Upper lobe of left lung (tissue), 6 donors: ENCODE results near the gene HKDC1. TPM values are rescaled to one million over a fixed set of nuclear protein-coding genes. Genes with fewer than 3 reads are reported as not detected.
A peak's percentile ranks its signal among the peaks of the same experiment; 100 is the strongest.

Source experiments
- ATAC-seq, 2 donors: fragments of 200-7000 bp; cut with Tn5 transposase; one replicate each; pipeline ENCODE4 v1.9.1; 2022; ENCODE audit warnings: mild to moderate bottlenecking in 2 of 2, moderate library complexity in 2 of 2; ENCODE audit not compliant: low FRiP score in 2 of 2
- DNase-seq, 2 donors: peaks; one replicate each; pipeline ENCODE4 v3.0.0-alpha.2; 2019 to 2020
- H3K27ac ChIP-seq, 4 donors: fragments of 200-600 bp; sonication (generic); one replicate each; pipeline ENCODE4 v1.5.1; 2016 to 2019
- H3K27me3 ChIP-seq, 4 donors: fragments of 200-600 bp; sonication (generic); one replicate each; pipeline ENCODE4 v1.5.1; 2017 to 2019
- H3K36me3 ChIP-seq, 4 donors: fragments of 200-600 bp; sonication (generic); one replicate each; pipeline ENCODE4 v1.5.1; 2016 to 2019
- H3K4me1 ChIP-seq, 4 donors: fragments of 200-600 bp; sonication (generic); one replicate each; pipeline ENCODE4 v1.5.1; 2018 to 2019
- H3K4me3 ChIP-seq, 4 donors: fragments of 200-600 bp; sonication (generic); one replicate each; pipeline ENCODE4 v1.5.1; 2017 to 2019; ENCODE audit warnings: mild to moderate bottlenecking in 2 of 4, moderate library complexity in 1 of 4
- H3K9me3 ChIP-seq, 4 donors: fragments of 200-600 bp; sonication (generic); one replicate each; pipeline ENCODE4 v1.5.1; 2018 to 2019
- EP300 ChIP-seq, 4 donors: sonication (generic); formaldehyde crosslinking; IDR thresholded peaks; one replicate each; pipeline ENCODE4 v1.5.1; 2017; ENCODE audit warnings: antibody characterized with exemption in 4 of 4, control low read depth in 2 of 4
- POLR2A ChIP-seq, 4 donors: fragments of 450-650 bp; IDR thresholded peaks; one replicate each; pipeline ENCODE4 v1.5.1; 2016 to 2017; ENCODE audit warnings: antibody characterized with exemption in 4 of 4, mild to moderate bottlenecking in 2 of 4
- POLR2AphosphoS5 ChIP-seq, 2 donors: sonication (generic); formaldehyde crosslinking; IDR thresholded peaks; one replicate each; pipeline ENCODE4 v1.5.1; 2017; ENCODE audit warnings: antibody characterized with exemption in 2 of 2
- WGBS, 2 donors: methylation state at CpG; one replicate each; pipeline ENCODE4 v1.1.5; 2017 to 2018; 5-methylcytosine and 5-hydroxymethylcytosine counted together
- total RNA-seq, 6 donors: library from RNA; depleted of rRNA in 4 of 6; stranded (reverse); fragments of >200 nt in 4 of 6; gene quantifications; one replicate each; pipeline versions ENCODE4 v1.1.0 to v1.2.1, GENCODE V29; 2016 to 2021
- TF ChIP-seq, protein P1 (sequence below), 6 experiments: fragments of 450-650 bp in 4 of 6; fragments of 200-600 bp in 2 of 6; sonication (generic) in 2 of 6; IDR thresholded peaks; one replicate each; pipeline ENCODE4 v1.5.1; 2016 to 2019; ENCODE audit warnings: antibody characterized with exemption in 6 of 6
- donor health status: DM: no; HTN: no; CAD: no; lungs with moderate emphysema.
- donor health status: DM: no; HTN: yes; CAD: no; lungs with severe emphysema.

Gene HKDC1
- total RNA-seq, 6 donors from 2014 or later: 3.2 to 12.6 (median 7.5) TPM

DNA sequence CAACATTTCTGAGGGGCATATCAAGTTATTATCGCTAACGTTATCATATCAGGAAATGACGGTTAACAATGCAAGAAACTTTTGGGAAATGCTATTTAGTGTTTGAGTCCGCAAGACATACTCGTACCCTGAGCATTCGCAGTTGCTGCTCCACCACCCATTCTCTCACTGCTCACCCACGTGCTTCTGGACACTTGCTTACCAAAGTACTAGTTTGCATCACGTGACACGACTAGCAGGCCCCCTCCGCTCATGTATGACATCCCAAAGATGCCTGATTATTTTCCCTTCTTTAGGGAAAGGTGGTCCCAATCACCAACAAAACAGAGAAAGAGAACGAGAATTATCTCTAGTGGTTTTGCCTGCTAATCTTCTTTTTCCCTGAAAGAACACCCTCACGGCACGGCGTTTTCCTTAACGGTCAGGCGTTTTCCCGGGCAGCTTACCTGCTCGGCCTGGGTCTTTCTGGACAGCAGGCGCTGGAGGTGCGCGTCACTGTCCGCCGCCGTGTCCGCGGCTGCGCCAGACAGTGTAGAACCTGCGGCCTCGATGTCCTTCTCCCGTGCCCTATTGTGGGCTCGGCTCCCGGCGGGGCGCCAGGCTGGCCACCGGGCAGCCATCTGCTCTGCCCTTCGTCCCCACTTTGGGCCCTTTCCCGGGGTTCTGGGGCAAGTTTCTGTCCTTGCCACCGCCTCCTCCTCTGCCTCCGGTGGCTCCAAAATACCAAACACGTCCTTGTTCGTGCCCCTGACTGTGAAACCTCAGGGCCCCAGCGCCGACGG lies 40.2 kb upstream of the HKDC1 start, which contains the start of gene SUPV3L1:
Gene SUPV3L1 (plus strand): TSS at position 492 of the 782 bp plus-strand sequence. CDS start 58 bp downstream, at position 550.
- H3K36me3 ChIP-seq: peaks cover 0 to 16% (median 4%) of the 10 kb centered on the region in 4 donors
- WGBS, 2 donors: 0 to 1% methylated on average over 25 to 44 of the region's 44 CpGs
- H3K4me1 ChIP-seq: peaks cover 23 to 30% (median 26%) of the 10 kb centered on the region in 4 donors
- no peaks in the 10 kb centered on the region for H3K9me3 ChIP-seq
- H3K27ac ChIP-seq: peak within 1 kb of the TSS; percentile 89 to 94 (median 90)
- no peaks in the 10 kb centered on the region for H3K27me3 ChIP-seq
- TF ChIP-seq POLR2A (IDR thresholded peaks at IDR 0.05): peak in 3 of 4 donors; percentile 69 to 96 (median 82)
- peak in 1 of 4 donors; percentile 61 for TF ChIP-seq EP300 (IDR thresholded peaks at IDR 0.05)
- peak; percentile 88 to 96 for TF ChIP-seq POLR2AphosphoS5 (IDR thresholded peaks at IDR 0.05)
- TF ChIP-seq, protein P1, sequence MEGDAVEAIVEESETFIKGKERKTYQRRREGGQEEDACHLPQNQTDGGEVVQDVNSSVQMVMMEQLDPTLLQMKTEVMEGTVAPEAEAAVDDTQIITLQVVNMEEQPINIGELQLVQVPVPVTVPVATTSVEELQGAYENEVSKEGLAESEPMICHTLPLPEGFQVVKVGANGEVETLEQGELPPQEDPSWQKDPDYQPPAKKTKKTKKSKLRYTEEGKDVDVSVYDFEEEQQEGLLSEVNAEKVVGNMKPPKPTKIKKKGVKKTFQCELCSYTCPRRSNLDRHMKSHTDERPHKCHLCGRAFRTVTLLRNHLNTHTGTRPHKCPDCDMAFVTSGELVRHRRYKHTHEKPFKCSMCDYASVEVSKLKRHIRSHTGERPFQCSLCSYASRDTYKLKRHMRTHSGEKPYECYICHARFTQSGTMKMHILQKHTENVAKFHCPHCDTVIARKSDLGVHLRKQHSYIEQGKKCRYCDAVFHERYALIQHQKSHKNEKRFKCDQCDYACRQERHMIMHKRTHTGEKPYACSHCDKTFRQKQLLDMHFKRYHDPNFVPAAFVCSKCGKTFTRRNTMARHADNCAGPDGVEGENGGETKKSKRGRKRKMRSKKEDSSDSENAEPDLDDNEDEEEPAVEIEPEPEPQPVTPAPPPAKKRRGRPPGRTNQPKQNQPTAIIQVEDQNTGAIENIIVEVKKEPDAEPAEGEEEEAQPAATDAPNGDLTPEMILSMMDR (IDR thresholded peaks at IDR 0.05): peak in 2 of 6 experiments; percentile 9 to 26
- DNase-seq (peak; percentile 96 to 97), ATAC-seq (peak; percentile 98)
- H3K4me3 ChIP-seq: peak within 1 kb of the TSS; percentile 60 to 100 (median 76)

DNA sequence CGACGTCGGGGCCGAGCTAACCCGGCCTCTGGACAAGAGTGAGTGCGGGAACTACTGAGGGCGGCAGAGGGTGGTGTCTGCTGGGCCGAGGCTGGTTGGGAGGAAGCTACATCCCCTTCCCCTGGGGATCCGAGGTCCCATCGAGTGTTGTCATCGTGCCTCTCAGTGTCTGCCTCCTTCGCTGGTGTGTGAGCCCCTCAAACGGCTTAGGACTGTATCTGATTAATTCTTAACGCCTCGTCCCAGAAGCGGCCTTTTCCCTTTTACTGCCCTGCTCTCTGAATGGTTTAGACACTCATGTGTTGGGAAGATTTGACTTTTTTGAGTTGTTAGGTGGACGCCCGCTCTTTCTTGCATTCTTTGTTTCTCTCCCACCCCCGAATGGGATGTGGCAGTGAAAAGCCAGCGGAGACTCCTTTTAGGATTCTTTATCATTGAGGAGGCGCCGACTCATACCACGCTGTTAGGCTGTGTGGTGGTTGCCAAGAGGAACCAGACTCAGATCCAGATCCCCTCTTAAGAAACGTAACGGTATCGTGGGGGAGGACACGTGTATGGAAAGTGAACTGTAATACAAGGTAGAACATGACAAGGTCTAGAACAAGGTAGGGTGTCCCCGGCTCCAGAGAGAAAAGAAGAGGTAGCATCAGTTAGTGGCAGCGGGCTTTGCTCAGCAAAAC lies 39.5 kb upstream of the HKDC1 start:
- TF ChIP-seq EP300 (IDR thresholded peaks at IDR 0.05) (no peak), POLR2A (IDR thresholded peaks at IDR 0.05) (no peak), POLR2AphosphoS5 (IDR thresholded peaks at IDR 0.05) (no peak)
- TF ChIP-seq, protein P1 (IDR thresholded peaks at IDR 0.05): no peak
- 2 to 6% methylated on average over 18 to 29 of the region's 29 CpGs for WGBS, 2 donors
- H3K4me1 ChIP-seq: peaks cover 23 to 30% (median 26%) of the 10 kb centered on the region in 4 donors
- ATAC-seq (peak in 1 of 2 donors; percentile 58), DNase-seq (no peak)
- H3K27ac ChIP-seq: peak overlapping the region; percentile 89 to 94 (median 90)
- no peaks in the 10 kb centered on the region for H3K9me3 ChIP-seq
- peaks cover 0 to 16% (median 5%) of the 10 kb centered on the region in 4 donors for H3K36me3 ChIP-seq
- no peaks in the 10 kb centered on the region for H3K27me3 ChIP-seq
- peak overlapping the region; percentile 60 to 100 (median 76) for H3K4me3 ChIP-seq

DNA sequence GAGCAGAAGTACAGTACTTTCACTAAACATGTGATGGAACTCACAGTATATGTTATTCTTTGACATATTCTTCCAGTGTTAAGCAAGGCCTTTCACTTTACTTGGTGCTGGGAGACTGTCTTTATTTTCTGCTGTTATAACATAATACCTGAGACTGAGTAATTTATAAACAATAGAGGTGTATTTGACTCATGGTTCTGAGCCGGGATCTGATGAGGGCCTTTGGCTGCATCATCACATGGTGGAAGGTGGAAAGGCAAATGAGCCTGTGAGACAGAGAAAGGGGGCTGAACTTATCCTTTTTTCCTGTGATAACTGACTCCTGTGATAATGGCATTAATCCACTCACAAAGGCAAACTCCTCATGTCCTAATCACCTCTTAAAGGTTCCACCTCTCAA lies 38.7 kb upstream of the HKDC1 start:
- DNase-seq (no peak), ATAC-seq (no peak)
- no peaks in the 10 kb centered on the region for H3K9me3 ChIP-seq
- H3K27ac ChIP-seq: peak overlapping the region in 1 of 4 donors; percentile 90
- peaks cover 23 to 30% (median 26%) of the 10 kb centered on the region in 4 donors for H3K4me1 ChIP-seq
- TF ChIP-seq POLR2AphosphoS5 (IDR thresholded peaks at IDR 0.05): no peak
- TF ChIP-seq POLR2A (IDR thresholded peaks at IDR 0.05): no peak
- TF ChIP-seq EP300 (IDR thresholded peaks at IDR 0.05): no peak
- TF ChIP-seq, protein P1 (IDR thresholded peaks at IDR 0.05): no peak
- no peaks in the 10 kb centered on the region for H3K27me3 ChIP-seq
- peaks cover 5 to 22% (median 11%) of the 10 kb centered on the region in 4 donors for H3K36me3 ChIP-seq
- peak overlapping the region in 3 of 4 donors; percentile 74 to 100 (median 78) for H3K4me3 ChIP-seq
- WGBS, 2 donors: 50 to 77% methylated on average over 1 of the region's 1 CpG

DNA sequence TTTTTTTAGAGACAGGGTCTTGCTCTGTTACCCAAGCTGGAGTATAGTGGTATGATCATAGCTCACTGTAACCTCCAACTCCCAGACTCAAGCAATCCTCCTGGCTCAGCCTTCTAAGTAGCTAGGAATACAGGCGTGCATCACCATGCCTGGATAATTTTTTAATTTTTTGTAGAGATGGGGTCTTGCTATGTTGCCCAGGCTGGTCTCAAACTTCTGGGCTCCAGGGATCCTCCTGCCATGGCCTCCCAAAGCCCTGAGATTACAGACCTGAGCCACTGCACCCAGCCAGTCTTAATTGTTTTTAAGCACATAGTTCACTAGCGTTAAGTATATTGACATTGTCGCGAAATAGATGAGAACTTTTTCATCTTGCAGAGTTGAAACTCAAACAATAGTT lies 38.1 kb upstream of the HKDC1 start:
- H3K36me3 ChIP-seq: peaks cover 10 to 28% (median 16%) of the 10 kb centered on the region in 4 donors
- ATAC-seq (no peak), DNase-seq (no peak)
- no peaks in the 10 kb centered on the region for H3K27me3 ChIP-seq
- H3K9me3 ChIP-seq: no peaks in the 10 kb centered on the region
- H3K4me3 ChIP-seq: no peak overlapping the region
- TF ChIP-seq, protein P1 (IDR thresholded peaks at IDR 0.05): no peak
- no peak for TF ChIP-seq POLR2AphosphoS5 (IDR thresholded peaks at IDR 0.05)
- no peak for TF ChIP-seq POLR2A (IDR thresholded peaks at IDR 0.05)
- TF ChIP-seq EP300 (IDR thresholded peaks at IDR 0.05): no peak
- peaks cover 23 to 30% (median 26%) of the 10 kb centered on the region in 4 donors for H3K4me1 ChIP-seq
- 78 to 82% methylated on average over 4 of the region's 4 CpGs for WGBS, 2 donors
- H3K27ac ChIP-seq: no peak overlapping the region
